SK-N-SH (cell line): ENCODE data around the gene DHX29. TPM values are rescaled to one million over a fixed set of nuclear protein-coding genes. Genes with fewer than 3 reads are reported as not detected.

Source experiments
- CTCF ChIA-PET: fragments of 300-600, 350-600 bp; formaldehyde crosslinking; extraction: SDS; loops from one replicate; lab custom pipeline; 2021; lab: Yijun Ruan, JAX
- POLR2A ChIA-PET: fragments of 350-600 bp; sonication (Branson Sonifier 250); formaldehyde crosslinking; extraction: SDS; loops from one replicate; lab custom pipeline; 2020; ENCODE audit warnings: antibody characterized with exemption, inconsistent platforms; lab: Yijun Ruan, JAX
- DNase-seq: peaks from one replicate; pipeline ENCODE4 v3.0.0; 2012
- H2AFZ ChIP-seq: fragments of 200-600 bp; sonication (generic); 2 replicates; pipeline ENCODE4 v1.8.1; 2016; ENCODE audit warnings: antibody characterized with exemption, mild to moderate bottlenecking, low read depth
- H3F3A ChIP-seq: fragments of 200-600 bp; sonication (generic); replicated peaks from 2 replicates; pipeline ENCODE3; 2016; ENCODE audit warnings: antibody characterized with exemption, mild to moderate bottlenecking; ENCODE audit not compliant: insufficient read depth
- H3K27ac ChIP-seq, 2 experiments: fragments of 200-500 bp in 1 of 2; fragments of 200-600 bp in 1 of 2; sonication (Bioruptor generic) in 1 of 2; sonication (generic), shearing (Covaris generic) in 1 of 2; 2 replicates each; pipeline versions ENCODE4 v1.5.1 to v1.6.1; 2014 to 2016; ENCODE audit warnings: low read depth in 2 of 2, inconsistent platforms in 1 of 2, low read length in 1 of 2, mild to moderate bottlenecking in 1 of 2, mixed read lengths in 1 of 2
- H3K27me3 ChIP-seq: fragments of 200-600 bp; sonication (generic), shearing (Covaris generic); 2 replicates; pipeline ENCODE4 v1.6.1; 2016; ENCODE audit warnings: mixed run types; ENCODE audit not compliant: insufficient read depth
- H3K36me3 ChIP-seq, 2 experiments: fragments of 200-500 bp in 1 of 2; fragments of 200-600 bp in 1 of 2; sonication (Bioruptor generic) in 1 of 2; sonication (generic) in 1 of 2; replicated peaks in 1 of 2; 2 replicates each; pipeline versions ENCODE3 to v1.5.1; 2014 to 2016; ENCODE audit warnings: low read length in 1 of 2, mild to moderate bottlenecking in 1 of 2; ENCODE audit not compliant: insufficient read depth in 2 of 2, control insufficient read depth in 1 of 2
- H3K4me1 ChIP-seq, 2 experiments: fragments of 200-500 bp in 1 of 2; fragments of 200-600 bp in 1 of 2; sonication (Bioruptor generic) in 1 of 2; sonication (generic), shearing (Covaris generic) in 1 of 2; 2 replicates each; pipeline versions ENCODE4 v1.5.1 to v1.6.1; 2014 to 2016; ENCODE audit warnings: low read depth in 1 of 2, low read length in 1 of 2, mixed run types in 1 of 2; ENCODE audit not compliant: insufficient read depth in 2 of 2, control insufficient read depth in 1 of 2
- H3K4me2 ChIP-seq: fragments of 200-600 bp; sonication (generic), shearing (Covaris generic); 2 replicates; pipeline ENCODE4 v1.6.1; 2017; ENCODE audit warnings: mixed run types
- H3K4me3 ChIP-seq, 2 experiments: fragments of 200-500 bp in 1 of 2; fragments of 200-600 bp in 1 of 2; sonication (Bioruptor generic) in 1 of 2; sonication (generic), shearing (Covaris generic) in 1 of 2; 2 replicates each; pipeline versions ENCODE4 v1.5.1 to v1.8.1; 2014 to 2016; ENCODE audit warnings: low read depth in 2 of 2, inconsistent platforms in 1 of 2, low read length in 1 of 2, mild to moderate bottlenecking in 1 of 2, mixed read lengths in 1 of 2, moderate library complexity in 1 of 2
- H3K79me2 ChIP-seq: fragments of 200-600 bp; sonication (generic); 2 replicates; pipeline ENCODE4 v1.8.1; 2017; ENCODE audit warnings: mild to moderate bottlenecking; ENCODE audit not compliant: insufficient read depth
- H3K9ac ChIP-seq: fragments of 200-600 bp; sonication (generic); 2 replicates; pipeline ENCODE4 v1.6.1; 2017; ENCODE audit warnings: mixed run types
- H3K9me2 ChIP-seq: fragments of 200-600 bp; sonication (generic); 2 replicates; pipeline ENCODE4 v1.6.1; 2017; ENCODE audit warnings: mixed run types
- H3K9me3 ChIP-seq: fragments of 200-600 bp; sonication (generic); 2 replicates; pipeline ENCODE4 v1.6.1; 2017; ENCODE audit warnings: mixed run types, mild to moderate bottlenecking, moderate library complexity
- H4K20me1 ChIP-seq: fragments of 200-600 bp; sonication (generic); 2 replicates; pipeline ENCODE4 v1.6.1; 2017; ENCODE audit warnings: mild to moderate bottlenecking, mixed run types; ENCODE audit not compliant: insufficient read depth
- CHD2 ChIP-seq: fragments of 150-350 bp; IDR thresholded peaks from 2 replicates; pipeline ENCODE4 v1.6.1; 2018; ENCODE audit warnings: low read length; ENCODE audit not compliant: partially characterized antibody
- ELF1 ChIP-seq: IDR thresholded peaks from 2 replicates; pipeline ENCODE4 v1.4.0; 2012
- EZH2phosphoT487 ChIP-seq: fragments of 200-600 bp; sonication (generic); IDR thresholded peaks from 2 replicates; pipeline ENCODE4 v1.6.1; 2017; ENCODE audit warnings: low read depth, mixed run types, mild to moderate bottlenecking, antibody characterized with exemption, moderate library complexity, borderline replicate concordance
- FOSL2 ChIP-seq: IDR thresholded peaks from 2 replicates; pipeline ENCODE4 v1.4.0; 2012; ENCODE audit warnings: low read depth, mild to moderate bottlenecking, moderate library complexity, borderline replicate concordance
- GATA2 ChIP-seq: sonication (generic); formaldehyde crosslinking; IDR thresholded peaks from 2 replicates; pipeline ENCODE4 v1.5.0; 2020; ENCODE audit warnings: mild to moderate bottlenecking, missing genetic modification reagents
- JUND ChIP-seq: IDR thresholded peaks from 2 replicates; pipeline ENCODE4 v1.4.0; 2012
- MEF2A ChIP-seq: IDR thresholded peaks from 2 replicates; pipeline ENCODE4 v1.4.0; 2012; ENCODE audit warnings: low read depth, borderline replicate concordance
- PBX3 ChIP-seq: IDR thresholded peaks from 2 replicates; pipeline ENCODE4; 2012
- POLR2AphosphoS5 ChIP-seq: IDR thresholded peaks from 2 replicates; pipeline ENCODE4 v1.6.1; 2012; ENCODE audit warnings: low read depth, low read length
- RAD21 ChIP-seq: IDR thresholded peaks from 2 replicates; pipeline ENCODE4 v1.6.1; 2012; ENCODE audit warnings: mild to moderate bottlenecking, low read length
- RCOR1 ChIP-seq: fragments of 150-350 bp; IDR thresholded peaks from 2 replicates; pipeline ENCODE4 v1.6.1; 2017; ENCODE audit warnings: antibody characterized with exemption, low read length
- REST ChIP-seq: IDR thresholded peaks from 2 replicates; pipeline ENCODE4 v1.6.1; 2012; ENCODE audit warnings: mild to moderate bottlenecking, low read depth, low read length, moderate library complexity
- SIN3A ChIP-seq: IDR thresholded peaks from 2 replicates; pipeline ENCODE4 v1.6.1; 2012; ENCODE audit warnings: low read depth, mild to moderate bottlenecking, low read length, moderate library complexity, borderline replicate concordance
- TCF12 ChIP-seq: IDR thresholded peaks from 2 replicates; pipeline ENCODE4 v1.4.0; 2012
- TEAD4 ChIP-seq: IDR thresholded peaks from 2 replicates; pipeline ENCODE4 v1.4.0; 2012; ENCODE audit warnings: mild to moderate bottlenecking, borderline replicate concordance; ENCODE audit not compliant: insufficient read depth
- YY1 ChIP-seq: IDR thresholded peaks from 2 replicates; pipeline ENCODE4 v1.4.0; 2012; ENCODE audit warnings: low read depth, mild to moderate bottlenecking
- ZBTB33 ChIP-seq: IDR thresholded peaks from 2 replicates; pipeline ENCODE4 v1.4.0; 2012; ENCODE audit warnings: low read depth, borderline replicate concordance
- WGBS: methylation state at CpG from one replicate; pipeline ENCODE4 v1.1.6; 2017; ENCODE audit warnings: low lambda C conversion rate; 5-methylcytosine and 5-hydroxymethylcytosine counted together
- polyA plus RNA-seq, 3 experiments: library from polyadenylated mRNA; depleted of rRNA; stranded (reverse); fragments of >200 nt; gene quantifications; 2 replicates each; pipeline ENCODE4 v1.2.3, GENCODE V29; 2012

DHX29 gene
- polyA plus RNA-seq, 1 of the 3 experiments (the other 2 are of a cell fraction) = 2.1 TPM

- no peaks in the 10 kb centered on the region for H4K20me1 ChIP-seq
- peaks cover 28% of the 10 kb centered on the region for H3K79me2 ChIP-seq
- no peak for TF ChIP-seq ZBTB33
- TF ChIP-seq CHD2 = no peak
- TF ChIP-seq REST = no peak
- TF ChIP-seq MEF2A = no peak
- no peak for TF ChIP-seq EZH2phosphoT487
- no peak for TF ChIP-seq YY1
- no peak for TF ChIP-seq JUND
- TF ChIP-seq PBX3 = no peak
- no peak for TF ChIP-seq TCF12
- TF ChIP-seq POLR2AphosphoS5 = no peak
- no peak for TF ChIP-seq SIN3A
- no peak for TF ChIP-seq GATA2
- TF ChIP-seq RAD21 = no peak
- no peak for TF ChIP-seq ELF1
- TF ChIP-seq RCOR1 = no peak
- no peak for TF ChIP-seq FOSL2
- no peak for TF ChIP-seq TEAD4
- H3K4me2 ChIP-seq = no peak overlapping the region
- POLR2A ChIA-PET = no interaction called here
- H3K27me3 ChIP-seq = no peaks in the 10 kb centered on the region
- no peaks in the 10 kb centered on the region for H3K9me2 ChIP-seq
- H3K9me3 ChIP-seq = no peaks in the 10 kb centered on the region; the same call in 1 of the 2 replicates
- H3K27ac ChIP-seq = no peak overlapping the region
- no peak overlapping the region for H2AFZ ChIP-seq
- no peak overlapping the region for H3K9ac ChIP-seq
- H3K4me3 ChIP-seq = no peak overlapping the region
- no peak for DNase-seq
- peaks cover 12% of the 10 kb centered on the region for H3F3A ChIP-seq
- WGBS = 94% methylated on average over 2 of the region's 2 CpGs
- CTCF ChIA-PET = interaction anchor here (0.7 to 1.4 kb wide), 2 partner anchors 13 to 150 kb away, joined by 3 to 4 read pairs; no protein-coding TSS in a partner anchor
- H3K36me3 ChIP-seq = peaks cover 62 to 69% of the 10 kb centered on the region in 2 experiments
- H3K4me1 ChIP-seq = no peaks in the 10 kb centered on the region; a peak in 1 of 4 replicates
Observed at GRCh38 chr5:55338092-55338613, 30.7 kb upstream of the DHX29 start.
